H1 (cell line): ENCODE data around the gene TIGD6. TPM values are rescaled to one million over a fixed set of nuclear protein-coding genes. Genes with fewer than 3 reads are reported as not detected.

Experiments
- CTCF ChIA-PET: fragments of 300-600 bp; sonication (Branson Sonifier 250); formaldehyde crosslinking; loops from one replicate; lab custom pipeline; 2021; ENCODE audit not compliant: partially characterized antibody; lab: Charles Lee
- POLR2A ChIA-PET: fragments of 300-600 bp; sonication (Branson Sonifier 250); formaldehyde crosslinking; loops from one replicate; lab custom pipeline; 2021; ENCODE audit warnings: inconsistent platforms; ENCODE audit not compliant: partially characterized antibody; lab: Charles Lee
- DNase-seq, 2 experiments: peaks; one replicate each; pipeline versions ENCODE4 v3.0.0 to v3.0.0-alpha.2; 2010 to 2022; ENCODE audit warnings: low spot score in 2 of 2, low read depth in 1 of 2, mixed read lengths in 1 of 2
- FAIRE-seq: peaks from 2 replicates; lab custom pipeline; 2011; peaks lifted over from hg19 to GRCh38; lab: Jason Lieb, UNC
- H2AFZ ChIP-seq: 2 replicates; pipeline ENCODE4 v1.8.1; 2012; ENCODE audit warnings: low read length, inconsistent platforms
- H2AK5ac ChIP-seq: 2 replicates; pipeline ENCODE4 v1.6.1; 2013; ENCODE audit warnings: low read depth, low read length
- H2BK120ac ChIP-seq: replicated peaks from 2 replicates; pipeline ENCODE3; 2013; ENCODE audit warnings: low read depth, low read length, inconsistent platforms
- H2BK12ac ChIP-seq: 2 replicates; pipeline ENCODE4 v1.6.1; 2013; ENCODE audit warnings: low read depth, low read length
- H2BK15ac ChIP-seq: 2 replicates; pipeline ENCODE4 v1.6.1; 2013; ENCODE audit warnings: low read length
- H2BK20ac ChIP-seq: 2 replicates; pipeline ENCODE4 v1.6.1; 2013; ENCODE audit warnings: low read length
- H2BK5ac ChIP-seq: 2 replicates; pipeline ENCODE4 v1.6.1; 2013; ENCODE audit warnings: low read depth, low read length
- H3K14ac ChIP-seq: 2 replicates; pipeline ENCODE4 v1.6.1; 2013; ENCODE audit warnings: inconsistent platforms; ENCODE audit not compliant: insufficient read length
- H3K18ac ChIP-seq: 2 replicates; pipeline ENCODE4 v1.6.1; 2013; ENCODE audit warnings: low read length; ENCODE audit errors: extremely low read depth
- H3K23ac ChIP-seq: 2 replicates; pipeline ENCODE4 v1.6.1; 2013; ENCODE audit warnings: inconsistent platforms; ENCODE audit not compliant: insufficient read length
- H3K23me2 ChIP-seq: 2 replicates; pipeline ENCODE4 v1.6.1; 2013; ENCODE audit warnings: low read depth, low read length
- H3K27ac ChIP-seq: 2 replicates; pipeline ENCODE4 v1.6.1; 2011; ENCODE audit warnings: low read depth, low read length, inconsistent platforms
- H3K27me3 ChIP-seq, 4 experiments: replicated peaks in 1 of 4; 1 replicate in 1 of 4; 2 replicates in 3 of 4; pipeline versions ENCODE4 v1.6.1 to v1.8.1; 2011 to 2013; ENCODE audit warnings: low read length in 3 of 4, mild to moderate bottlenecking in 3 of 4, inconsistent platforms in 2 of 4, mixed read lengths in 2 of 4, moderate library complexity in 1 of 4; ENCODE audit not compliant: control insufficient read depth in 3 of 4, insufficient read depth in 3 of 4; ENCODE audit errors: extremely low read depth in 1 of 4
- H3K36me3 ChIP-seq, 4 experiments: 2 replicates each; pipeline versions ENCODE4 v1.6.1 to v1.8.1; 2011 to 2013; ENCODE audit warnings: mild to moderate bottlenecking in 4 of 4, low read length in 3 of 4, moderate library complexity in 2 of 4, control low read depth in 1 of 4, inconsistent platforms in 1 of 4; ENCODE audit not compliant: insufficient read depth in 4 of 4, control insufficient read depth in 2 of 4
- H3K4ac ChIP-seq: replicated peaks from 2 replicates; pipeline ENCODE3; 2013; ENCODE audit warnings: low read length, low read depth, mixed read lengths, inconsistent platforms; ENCODE audit not compliant: insufficient read length
- H3K4me1 ChIP-seq, 4 experiments: replicated peaks in 1 of 4; 1 replicate in 1 of 4; 2 replicates in 3 of 4; pipeline versions ENCODE4 v1.6.1 to v1.8.1; 2011 to 2013; ENCODE audit warnings: low read length in 3 of 4, inconsistent platforms in 2 of 4, mixed read lengths in 1 of 4; ENCODE audit not compliant: insufficient read depth in 4 of 4, control insufficient read depth in 3 of 4
- H3K4me2 ChIP-seq, 2 experiments: 2 replicates each; pipeline versions ENCODE4 v1.6.1 to v1.8.1; 2011 to 2013; ENCODE audit warnings: low read depth in 2 of 2, low read length in 2 of 2, control low read depth in 1 of 2, inconsistent platforms in 1 of 2, mild to moderate bottlenecking in 1 of 2; ENCODE audit not compliant: insufficient read depth in 1 of 2
- H3K4me3 ChIP-seq, 4 experiments: fragments of 200-600, 300-600 bp in 1 of 4; sonication (generic), shearing (Covaris generic), sonication (Bioruptor Twin) in 1 of 4; 2 replicates each; pipeline versions ENCODE4 v1.5.1 to v1.8.1; 2011 to 2016; ENCODE audit warnings: low read length in 4 of 4, low read depth in 3 of 4, control low read depth in 2 of 4, inconsistent platforms in 2 of 4, mild to moderate bottlenecking in 2 of 4, mixed read lengths in 1 of 4, moderate library complexity in 1 of 4; ENCODE audit not compliant: insufficient read depth in 2 of 4; ENCODE audit errors: extremely low read depth in 1 of 4
- H3K56ac ChIP-seq: replicated peaks from 2 replicates; pipeline ENCODE3; 2013; ENCODE audit warnings: low read depth, mild to moderate bottlenecking, mixed read lengths, low read length, inconsistent platforms; ENCODE audit not compliant: insufficient read length
- H3K79me1 ChIP-seq: 2 replicates; pipeline ENCODE4 v1.6.1; 2013; ENCODE audit warnings: low read depth, low read length, control low read depth
- H3K79me2 ChIP-seq, 2 experiments: 2 replicates each; pipeline versions ENCODE4 v1.6.1 to v1.8.1; 2012 to 2013; ENCODE audit warnings: low read length in 2 of 2, mild to moderate bottlenecking in 2 of 2, inconsistent platforms in 1 of 2; ENCODE audit not compliant: insufficient read depth in 2 of 2, control insufficient read depth in 1 of 2
- H3K9ac ChIP-seq, 4 experiments: replicated peaks in 1 of 4; 1 replicate in 1 of 4; 2 replicates in 3 of 4; pipeline versions ENCODE4 v1.6.1 to v1.8.1; 2011 to 2013; ENCODE audit warnings: low read depth in 3 of 4, low read length in 3 of 4, control low read depth in 2 of 4, mild to moderate bottlenecking in 2 of 4, moderate library complexity in 2 of 4, inconsistent platforms in 1 of 4; ENCODE audit errors: extremely low read depth in 1 of 4
- H3K9me3 ChIP-seq, 2 experiments: 2 replicates each; pipeline versions ENCODE4 v1.6.1 to v1.8.1; 2012 to 2013; ENCODE audit warnings: mild to moderate bottlenecking in 2 of 2, moderate library complexity in 2 of 2, control low read depth in 1 of 2, inconsistent platforms in 1 of 2, low read depth in 1 of 2, low read length in 1 of 2, mixed read lengths in 1 of 2; ENCODE audit not compliant: insufficient read depth in 2 of 2
- H4K20me1 ChIP-seq, 2 experiments: replicated peaks in 1 of 2; 2 replicates each; pipeline versions ENCODE3 to v1.8.1; 2011 to 2013; ENCODE audit warnings: inconsistent platforms in 2 of 2, low read length in 2 of 2, mild to moderate bottlenecking in 1 of 2; ENCODE audit not compliant: insufficient read depth in 2 of 2, control insufficient read depth in 1 of 2
- H4K5ac ChIP-seq: 2 replicates; pipeline ENCODE4 v1.6.1; 2013; ENCODE audit warnings: low read length, low read depth, mixed read lengths, inconsistent platforms; ENCODE audit not compliant: insufficient read length
- H4K8ac ChIP-seq: 2 replicates; pipeline ENCODE4 v1.8.0; 2013; ENCODE audit warnings: mild to moderate bottlenecking, moderate library complexity, low read length, inconsistent platforms; ENCODE audit not compliant: insufficient read depth; ENCODE audit errors: extremely low read depth
- H4K91ac ChIP-seq: replicated peaks from 2 replicates; pipeline ENCODE3; 2013; ENCODE audit warnings: low read length, mixed read lengths, inconsistent platforms; ENCODE audit not compliant: insufficient read length
- BRCA1 ChIP-seq: IDR thresholded peaks from 2 replicates; pipeline ENCODE4 v1.6.1; 2012; ENCODE audit warnings: low read depth, low read length, improper control_type of control experiment
- CBX5 ChIP-seq: fragments of 300-800, 300-1000 bp; sonication (generic); IDR thresholded peaks from 2 replicates; pipeline ENCODE4 v1.7.1; 2016; ENCODE audit warnings: antibody characterized with exemption, low read length, low read depth
- CEBPB ChIP-seq: IDR thresholded peaks from 2 replicates; pipeline ENCODE4 v1.6.1; 2012; ENCODE audit warnings: low read depth, low read length
- CHD2 ChIP-seq: IDR thresholded peaks from 2 replicates; pipeline ENCODE4 v1.6.1; 2012; ENCODE audit warnings: low read length, improper control_type of control experiment
- CREB1 ChIP-seq: IDR thresholded peaks from 2 replicates; pipeline ENCODE4 v1.6.1; 2012; ENCODE audit warnings: inconsistent platforms
- CTBP2 ChIP-seq: IDR thresholded peaks from 2 replicates; pipeline ENCODE4 v1.7.0; 2011; ENCODE audit warnings: borderline replicate concordance, mild to moderate bottlenecking, moderate library complexity, mixed read lengths, low read length; ENCODE audit not compliant: insufficient read depth, insufficient read length
- FOSL1 ChIP-seq: IDR thresholded peaks from 2 replicates; pipeline ENCODE4 v1.6.1; 2011; ENCODE audit warnings: mild to moderate bottlenecking, low read depth, low read length, moderate library complexity; ENCODE audit not compliant: insufficient read depth
- GTF2F1 ChIP-seq: IDR thresholded peaks from 2 replicates; pipeline ENCODE4 v1.6.1; 2012; ENCODE audit warnings: low read depth, low read length, improper control_type of control experiment, borderline replicate concordance
- POU5F1 ChIP-seq: IDR thresholded peaks from 2 replicates; pipeline ENCODE4 v1.6.1; 2011; ENCODE audit warnings: low read depth, mild to moderate bottlenecking, low read length, moderate library complexity
- RAD21 ChIP-seq, 2 experiments: IDR thresholded peaks in 1 of 2; conservative IDR thresholded peaks in 1 of 2; 2 replicates each; pipeline ENCODE4 v1.6.1; 2011; ENCODE audit warnings: low read depth in 2 of 2, low read length in 2 of 2, improper control_type of control experiment in 1 of 2, inconsistent platforms in 1 of 2, mild to moderate bottlenecking in 1 of 2, moderate library complexity in 1 of 2
- RBBP5 ChIP-seq: IDR thresholded peaks from 2 replicates; pipeline ENCODE4 v1.7.1; 2012; ENCODE audit warnings: low read depth, mild to moderate bottlenecking, inconsistent platforms, low read length, moderate library complexity, borderline replicate concordance
- SP2 ChIP-seq: IDR thresholded peaks from 2 replicates; pipeline ENCODE4 v1.6.1; 2012; ENCODE audit warnings: mild to moderate bottlenecking, low read length, inconsistent platforms
- TAF7 ChIP-seq: optimal IDR thresholded peaks from 2 replicates; pipeline ENCODE3; 2011; ENCODE audit warnings: low read depth, mild to moderate bottlenecking, inconsistent platforms, low read length, moderate library complexity, borderline replicate concordance
- WGBS, 2 experiments: shearing (Covaris generic) in 1 of 2; methylation state at CpG; one replicate each; pipeline versions ENCODE4 v1.1.6 to v1.1.7; 2013 to 2015; ENCODE audit warnings: low lambda C conversion rate in 2 of 2, mixed read lengths in 2 of 2, inconsistent platforms in 1 of 2, low coverage in 1 of 2, missing lambda C conversion rate in 1 of 2; ENCODE audit not compliant: insufficient replicate concordance in 2 of 2, insufficient coverage in 1 of 2, insufficient read length in 1 of 2; ENCODE audit errors: extremely low coverage in 1 of 2, missing lambda C conversion rate in 1 of 2; 5-methylcytosine and 5-hydroxymethylcytosine counted together
- polyA plus RNA-seq, 7 experiments: library from polyadenylated mRNA; depleted of rRNA in 3 of 7; stranded (reverse) in 5 of 7; unstranded in 2 of 7; fragments of >200 nt in 5 of 7; fragments of 200-250 nt in 2 of 7; gene quantifications; 1 replicate in 5 of 7; 2 replicates in 1 of 7; 4 replicates in 1 of 7; pipeline versions ENCODE4 v1.2.1 to v1.2.3, GENCODE V29; 2011 to 2013; ENCODE audit warnings: missing spikeins in 2 of 7, mixed read lengths in 2 of 7
- total RNA-seq: library from RNA; stranded (reverse); fragmentation: NEBNext Ultra II Directional; extraction: Animal tissue kit (Norgen Biotek cat#: 25700); gene quantifications from 2 replicates; pipeline ENCODE4 v1.2.1, GENCODE V29; 2021
- TF ChIP-seq, protein P1 (sequence below): IDR thresholded peaks from 2 replicates; pipeline ENCODE4 v1.6.1; 2011; ENCODE audit warnings: low read length, improper control_type of control experiment

TIGD6 gene
- total and polyA plus RNA-seq, 2 of the 8 experiments (the other 6 are each of a cell fraction or from before 2014, with no cell fraction given): 1.3 to 2.4 TPM

DNA sequence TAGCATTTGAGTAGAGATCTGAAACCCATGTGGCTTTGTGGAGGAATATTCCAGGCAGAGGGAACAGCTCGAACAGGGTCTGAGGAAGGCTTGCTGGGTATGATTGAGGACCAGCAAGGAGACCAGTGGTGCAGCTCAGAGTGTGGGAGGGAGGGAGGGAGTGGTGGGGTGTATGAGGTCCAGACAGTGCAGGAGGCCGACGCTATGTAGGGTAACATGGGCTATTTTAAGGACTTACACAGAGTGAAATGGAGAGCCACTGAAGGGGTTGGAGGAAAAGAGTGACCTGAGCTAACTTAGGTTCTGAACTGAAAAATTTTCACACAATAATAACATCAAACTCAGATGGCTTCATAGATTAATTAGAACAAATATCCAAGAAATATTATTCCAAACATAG, 42.0 kb upstream of the TIGD6 start:
- H2BK120ac ChIP-seq: no peak overlapping the region
- H3K27me3 ChIP-seq: no peaks in the 10 kb centered on the region
- H3K4me2 ChIP-seq: no peak overlapping the region
- H3K23ac ChIP-seq: no peak overlapping the region
- no peak overlapping the region for H3K27ac ChIP-seq
- H2AFZ ChIP-seq: no peak overlapping the region
- no peak overlapping the region for H3K18ac ChIP-seq
- H3K23me2 ChIP-seq: no peaks in the 10 kb centered on the region
- H3K9ac ChIP-seq: no peak overlapping the region
- no peak overlapping the region for H2BK5ac ChIP-seq
- H3K79me1 ChIP-seq: no peaks in the 10 kb centered on the region
- H3K4ac ChIP-seq: no peak overlapping the region
- H3K9me3 ChIP-seq: no peaks in the 10 kb centered on the region
- CTCF ChIA-PET: no interaction called here
- POLR2A ChIA-PET: no interaction called here
- H2BK15ac ChIP-seq: no peak overlapping the region
- H4K20me1 ChIP-seq: peaks cover 0 to 5% of the 10 kb centered on the region in 2 experiments
- H3K56ac ChIP-seq: no peak overlapping the region
- H2BK12ac ChIP-seq: no peak overlapping the region
- H4K5ac ChIP-seq: no peak overlapping the region
- no peak overlapping the region for H4K8ac ChIP-seq
- no peak overlapping the region for H2AK5ac ChIP-seq
- H3K4me1 ChIP-seq: no peaks in the 10 kb centered on the region
- H4K91ac ChIP-seq: no peak overlapping the region
- no peaks in the 10 kb centered on the region for H3K79me2 ChIP-seq
- no peak overlapping the region for H3K4me3 ChIP-seq
- whole genome bisulfite sequencing, 2 experiments: 92% methylated on average over 3 of the region's 3 CpGs; no CpG with 5 or more reads in 1 of the 2 experiments
- DNase-seq: no peak
- no peak overlapping the region for H3K14ac ChIP-seq
- FAIRE-seq: no peak
- no peak overlapping the region for H2BK20ac ChIP-seq
- H3K36me3 ChIP-seq: peaks cover 20 to 68% (median 51%) of the 10 kb centered on the region in 4 experiments
- TF ChIP-seq FOSL1 (no peak), RAD21 (IDR thresholded peaks at IDR 0.05 in 1 of 2, conservative IDR thresholded peaks at IDR 0.05 in 1 of 2; ENCODE audit: low read depth in 2 of 2, low read length in 2 of 2) (no peak), GTF2F1 (no peak), TAF7 (no peak), CREB1 (no peak), RBBP5 (no peak), CTBP2 (no peak), CBX5 (no peak), POU5F1 (no peak), CHD2 (no peak), BRCA1 (no peak), CEBPB (no peak), SP2 (no peak)
- TF ChIP-seq, protein P1, sequence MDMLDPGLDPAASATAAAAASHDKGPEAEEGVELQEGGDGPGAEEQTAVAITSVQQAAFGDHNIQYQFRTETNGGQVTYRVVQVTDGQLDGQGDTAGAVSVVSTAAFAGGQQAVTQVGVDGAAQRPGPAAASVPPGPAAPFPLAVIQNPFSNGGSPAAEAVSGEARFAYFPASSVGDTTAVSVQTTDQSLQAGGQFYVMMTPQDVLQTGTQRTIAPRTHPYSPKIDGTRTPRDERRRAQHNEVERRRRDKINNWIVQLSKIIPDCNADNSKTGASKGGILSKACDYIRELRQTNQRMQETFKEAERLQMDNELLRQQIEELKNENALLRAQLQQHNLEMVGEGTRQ: no peak
